Liver (tissue), 9 donors: ENCODE data around the gene BCAR1. TPM values are rescaled to one million over a fixed set of nuclear protein-coding genes. Genes with fewer than 3 reads are reported as not detected.

Source experiments
- DNase-seq: peaks from one replicate; pipeline ENCODE4 v3.0.0-alpha.2; 2017; ENCODE audit warnings: low spot score
- H3K27ac ChIP-seq, 2 donors: one replicate each; pipeline ENCODE4 v1.7.0; 2013; ENCODE audit warnings: inconsistent platforms in 2 of 2, low read length in 2 of 2, control low read depth in 1 of 2, low read depth in 1 of 2, mild to moderate bottlenecking in 1 of 2
- H3K27me3 ChIP-seq, 4 donors: one replicate each; pipeline versions ENCODE4 v1.6.1 to v1.7.0; 2013; ENCODE audit warnings: low read length in 3 of 4, inconsistent platforms in 1 of 4, mild to moderate bottlenecking in 1 of 4, moderate library complexity in 1 of 4; ENCODE audit not compliant: control insufficient read depth in 4 of 4, insufficient read depth in 4 of 4
- H3K36me3 ChIP-seq, 4 donors: one replicate each; pipeline versions ENCODE4 v1.6.1 to v1.7.0; 2013; ENCODE audit warnings: low read length in 3 of 4, mild to moderate bottlenecking in 3 of 4, low read depth in 1 of 4, moderate library complexity in 1 of 4; ENCODE audit not compliant: control insufficient read depth in 4 of 4, insufficient read depth in 3 of 4
- H3K4me1 ChIP-seq, 4 donors: one replicate each; pipeline versions ENCODE4 v1.6.1 to v1.7.0; 2013; ENCODE audit warnings: low read length in 3 of 4, mild to moderate bottlenecking in 3 of 4, moderate library complexity in 1 of 4; ENCODE audit not compliant: control insufficient read depth in 4 of 4, insufficient read depth in 4 of 4
- H3K4me3 ChIP-seq, 3 donors: one replicate each; pipeline versions ENCODE4 v1.6.1 to v1.7.0; 2013; ENCODE audit warnings: low read length in 3 of 3, control low read depth in 1 of 3, low read depth in 1 of 3, mild to moderate bottlenecking in 1 of 3
- H3K9ac ChIP-seq, 2 donors: one replicate each; pipeline ENCODE4 v1.7.0; 2013; ENCODE audit warnings: low read length in 2 of 2, mild to moderate bottlenecking in 2 of 2, moderate library complexity in 2 of 2, control low read depth in 1 of 2, low read depth in 1 of 2
- H3K9me3 ChIP-seq, 4 donors: one replicate each; pipeline versions ENCODE4 v1.6.1 to v1.7.0; 2013; ENCODE audit warnings: low read length in 3 of 4; ENCODE audit not compliant: control insufficient read depth in 4 of 4
- CTCF ChIP-seq: fragments of 150-350 bp; IDR thresholded peaks from 2 replicates; pipeline ENCODE4 v1.5.1; 2017; ENCODE audit warnings: improper control_type of control experiment, low read depth, low read length; ENCODE audit not compliant: missing input control
- FOXA1 ChIP-seq: IDR thresholded peaks from 2 replicates; pipeline ENCODE4 v1.6.1; 2016; ENCODE audit warnings: antibody characterized with exemption
- FOXA2 ChIP-seq: IDR thresholded peaks from 2 replicates; pipeline ENCODE4 v1.6.1; 2016; ENCODE audit warnings: antibody characterized with exemption
- GABPA ChIP-seq, 2 donors: IDR thresholded peaks in 1 of 2; conservative IDR thresholded peaks in 1 of 2; 2 replicates each; pipeline ENCODE4 v1.6.1; 2016; ENCODE audit warnings: antibody characterized with exemption in 2 of 2, mild to moderate bottlenecking in 1 of 2, moderate library complexity in 1 of 2
- HNF4A ChIP-seq, 2 donors: conservative IDR thresholded peaks; 2 replicates each; pipeline ENCODE4 v1.6.1; 2016; ENCODE audit warnings: antibody characterized with exemption in 2 of 2, mild to moderate bottlenecking in 2 of 2
- HNF4G ChIP-seq: IDR thresholded peaks from 2 replicates; pipeline ENCODE4 v1.6.1; 2016; ENCODE audit warnings: antibody characterized with exemption
- JUND ChIP-seq, 2 donors: IDR thresholded peaks; 2 replicates each; pipeline ENCODE4 v1.6.1; 2016; ENCODE audit warnings: antibody characterized with exemption in 2 of 2
- MAX ChIP-seq: IDR thresholded peaks from 2 replicates; pipeline ENCODE4 v1.6.1; 2016; ENCODE audit warnings: antibody characterized with exemption
- NR2F2 ChIP-seq: IDR thresholded peaks from 2 replicates; pipeline ENCODE4 v1.6.1; 2016; ENCODE audit warnings: antibody characterized with exemption
- RAD21 ChIP-seq, 2 donors: IDR thresholded peaks; 2 replicates each; pipeline ENCODE4 v1.6.1; 2016; ENCODE audit warnings: antibody characterized with exemption in 2 of 2, mild to moderate bottlenecking in 2 of 2
- REST ChIP-seq: IDR thresholded peaks from 2 replicates; pipeline ENCODE4 v1.6.1; 2016; ENCODE audit warnings: antibody characterized with exemption, mild to moderate bottlenecking
- YY1 ChIP-seq: IDR thresholded peaks from 2 replicates; pipeline ENCODE4 v1.6.1; 2016; ENCODE audit warnings: antibody characterized with exemption, mild to moderate bottlenecking
- WGBS: extraction: QIAGEN DNeasy Blood & Tissue Kit; methylation state at CpG from one replicate; pipeline ENCODE4 v1.1.7; 2013; 5-methylcytosine and 5-hydroxymethylcytosine counted together
- polyA plus RNA-seq, 2 donors: library from polyadenylated mRNA; stranded (reverse) in 1 of 2; unstranded in 1 of 2; fragments of 200-250 nt in 1 of 2; fragments of >200 nt in 1 of 2; fragmentation: Nextera tagmentation in 1 of 2; extraction: Ambion mirVana in 1 of 2; gene quantifications; one replicate each; pipeline versions ENCODE4 v1.2.1 to v1.2.3, GENCODE V29; 2013 to 2015
- total RNA-seq, 2 donors: library from RNA; depleted of rRNA; stranded (reverse); fragments of >200 nt; gene quantifications; one replicate each; pipeline ENCODE4 v1.2.3, GENCODE V29; 2014
- donor health status: healthy.
- donor health status: healthy.
- donor health status: healthy.
- donor health status: healthy.
- donor health status: healthy.

BCAR1 gene
- total and polyA plus RNA-seq, 4 donors = 10.1 to 32.2 (median 20.2) TPM

- TF ChIP-seq NR2F2 (no peak), GABPA (IDR thresholded peaks at IDR 0.05 in 1 of 2, conservative IDR thresholded peaks at IDR 0.05 in 1 of 2) (no peak), FOXA2 (no peak), CTCF (no peak)
Measured at GRCh38 chr16:75236232-75236631, 15.2 kb downstream of the BCAR1 start (continued).

- no peak for TF ChIP-seq MAX
- TF ChIP-seq NR2F2 = no peak
- TF ChIP-seq RAD21 (IDR thresholded peaks at IDR 0.05) = no peak
- no peak for TF ChIP-seq HNF4G
- TF ChIP-seq GABPA (IDR thresholded peaks at IDR 0.05 in 1 of 2, conservative IDR thresholded peaks at IDR 0.05 in 1 of 2) = no peak
- no peak for TF ChIP-seq FOXA1
- no peak for TF ChIP-seq REST
- no peak for TF ChIP-seq YY1
- no peak for TF ChIP-seq JUND (IDR thresholded peaks at IDR 0.05)
- no peak for TF ChIP-seq HNF4A (conservative IDR thresholded peaks at IDR 0.05)
Measured at GRCh38 chr16:75235721-75236193, 15.7 kb downstream of the BCAR1 start.

GRCh38 chr16:75234856-75235696, 16.3 kb downstream of the BCAR1 start:
- Histone ChIP-seq H3K9me3 (no peaks in the 10 kb centered on the region), H3K36me3 (peaks cover 0 to 23% (median 16%) of the 10 kb centered on the region in 4 donors), H3K4me3 (no peak overlapping the region), H3K4me1 (peaks cover 0 to 5% (median 1%) of the 10 kb centered on the region in 4 donors), H3K27me3 (no peaks in the 10 kb centered on the region), H3K9ac (no peak overlapping the region), H3K27ac (no peak overlapping the region)
- no peak for DNase-seq
- TF ChIP-seq FOXA2 (no peak), HNF4A (conservative IDR thresholded peaks at IDR 0.05) (no peak)
- 88% methylated on average over 48 of the region's 48 CpGs for WGBS

More at GRCh38 chr16:75235721-75236193, 15.7 kb downstream of the BCAR1 start:
- WGBS = 94% methylated on average over 34 of the region's 34 CpGs
- peaks cover 0 to 5% (median 1%) of the 10 kb centered on the region in 4 donors for H3K4me1 ChIP-seq
- H3K9me3 ChIP-seq = no peaks in the 10 kb centered on the region
- no peak for DNase-seq
- no peaks in the 10 kb centered on the region for H3K27me3 ChIP-seq
- peaks cover 0 to 23% (median 16%) of the 10 kb centered on the region in 4 donors for H3K36me3 ChIP-seq
- H3K27ac ChIP-seq = no peak overlapping the region
- H3K9ac ChIP-seq = no peak overlapping the region
- no peak overlapping the region for H3K4me3 ChIP-seq
